GM12878 (cell line): ENCODE measurements around the gene ASTN1. TPM values are rescaled to one million over a fixed set of nuclear protein-coding genes. Genes with fewer than 3 reads are reported as not detected.

ENCODE experiments used
- ATAC-seq: fragments of 200-7000 bp; cut with Tn5 transposase; 3 replicates; pipeline ENCODE4 v1.9.1; 2020; ENCODE audit warnings: mild to moderate bottlenecking, moderate library complexity
- BruUV-seq: library from RNA; stranded (reverse); fragments of 400-500 nt; replicated peaks from 2 replicates; lab custom pipeline; 2021; lab: Mats Ljungman, UMichigan
- CTCF ChIA-PET: fragments of 300-600 bp; sonication (Branson Sonifier 250); formaldehyde crosslinking; extraction: SDS; loops from one replicate; lab custom pipeline; 2021; ENCODE audit warnings: inconsistent platforms; lab: Yijun Ruan, JAX
- POLR2A ChIA-PET: fragments of 350-600 bp; formaldehyde crosslinking; extraction: SDS; loops from one replicate; lab custom pipeline; 2021; ENCODE audit warnings: inconsistent platforms; lab: Charles Lee
- RAD21 ChIA-PET: fragments of 300-600 bp; sonication (Branson Sonifier 250); formaldehyde crosslinking; loops from one replicate; lab custom pipeline; 2023; ENCODE audit warnings: antibody characterized with exemption; ENCODE audit not compliant: unreplicated experiment; lab: Charles Lee
- SMC1A ChIA-PET: fragments of 300-600 bp; sonication (Branson Sonifier 250); formaldehyde crosslinking; loops from one replicate; lab custom pipeline; 2023; ENCODE audit not compliant: unreplicated experiment, uncharacterized antibody; lab: Charles Lee
- DNase-seq: peaks from one replicate; pipeline ENCODE4 v3.0.0-alpha.2; 2011; ENCODE audit warnings: low read depth, low spot score
- FAIRE-seq: peaks from 3 replicates; lab custom pipeline; 2011; peaks lifted over from hg19 to GRCh38; lab: Jason Lieb, UNC
- H2AFZ ChIP-seq: 2 replicates; pipeline ENCODE4 v1.6.0; 2011; ENCODE audit warnings: low read depth, low read length, control low read depth; ENCODE audit not compliant: control insufficient read depth
- H3K27ac ChIP-seq: 2 replicates; pipeline ENCODE4 v1.5.1; 2011; ENCODE audit warnings: control low read depth; ENCODE audit not compliant: control insufficient read depth, insufficient read depth
- H3K27me3 ChIP-seq, 2 experiments: replicated peaks in 1 of 2; 2 replicates each; pipeline versions ENCODE4 v1.6.0 to v1.6.1; 2011; ENCODE audit warnings: low read length in 1 of 2; ENCODE audit not compliant: control insufficient read depth in 2 of 2, insufficient read depth in 2 of 2
- H3K36me3 ChIP-seq, 2 experiments: 2 replicates each; pipeline ENCODE4 v1.5.1; 2011; ENCODE audit warnings: low read length in 1 of 2; ENCODE audit not compliant: control insufficient read depth in 2 of 2, insufficient read depth in 2 of 2
- H3K4me1 ChIP-seq: 2 replicates; pipeline ENCODE4 v1.6.1; 2011; ENCODE audit warnings: mild to moderate bottlenecking, low read length, moderate library complexity, mixed read lengths; ENCODE audit not compliant: control insufficient read depth, insufficient read depth
- H3K4me2 ChIP-seq: 2 replicates; pipeline ENCODE4 v1.6.0; 2011; ENCODE audit warnings: control low read depth; ENCODE audit not compliant: control insufficient read depth, insufficient read depth
- H3K4me3 ChIP-seq: fragments of 200-600 bp; sonication (generic); 2 replicates; pipeline ENCODE4 v1.5.1; 2016
- H3K79me2 ChIP-seq: 2 replicates; pipeline ENCODE4 v1.6.0; 2011; ENCODE audit warnings: low read length; ENCODE audit not compliant: control insufficient read depth, insufficient read depth
- H3K9ac ChIP-seq: 2 replicates; pipeline ENCODE4 v1.8.0; 2011; ENCODE audit warnings: low read length, control low read depth, mixed read lengths; ENCODE audit not compliant: control insufficient read depth, insufficient read depth
- H3K9me3 ChIP-seq: replicated peaks from 3 replicates; pipeline ENCODE4 v1.5.1; 2011; ENCODE audit warnings: mild to moderate bottlenecking, low read length; ENCODE audit not compliant: control insufficient read depth, insufficient read depth
- H4K20me1 ChIP-seq: 2 replicates; pipeline ENCODE4 v1.6.0; 2011; ENCODE audit not compliant: control insufficient read depth, insufficient read depth
- BHLHE40 ChIP-seq, 2 experiments: fragments of 450-650 bp in 1 of 2; IDR thresholded peaks; 2 replicates each; pipeline ENCODE4 v1.6.1; 2011 to 2017; ENCODE audit warnings: low read depth in 2 of 2, borderline replicate concordance in 1 of 2, improper control_type of control experiment in 1 of 2, low read length in 1 of 2, mild to moderate bottlenecking in 1 of 2
- CBX5 ChIP-seq: sonication (generic); IDR thresholded peaks from 2 replicates; pipeline ENCODE4 v1.6.1; 2016; ENCODE audit warnings: low read depth, moderate library complexity, mild to moderate bottlenecking, inconsistent platforms
- KAT2A ChIP-seq: conservative IDR thresholded peaks from 2 replicates; pipeline ENCODE4 v1.6.1; 2011; ENCODE audit warnings: low read depth, low read length; ENCODE audit not compliant: control insufficient read depth
- MEF2B ChIP-seq: fragments of 450-650 bp; IDR thresholded peaks from 2 replicates; pipeline ENCODE4 v1.6.1; 2018; ENCODE audit warnings: mild to moderate bottlenecking, moderate library complexity; ENCODE audit not compliant: partially characterized antibody, poor library complexity, severe bottlenecking
- RELB ChIP-seq: fragments of 450-650 bp; IDR thresholded peaks from 2 replicates; pipeline ENCODE4 v1.6.1; 2017; ENCODE audit warnings: low read depth, mild to moderate bottlenecking, moderate library complexity
- SMC3 ChIP-seq: IDR thresholded peaks from 2 replicates; pipeline ENCODE4 v1.6.1; 2011; ENCODE audit warnings: low read length, improper control_type of control experiment, borderline replicate concordance
- SPI1 ChIP-seq: IDR thresholded peaks from 2 replicates; pipeline ENCODE4 v1.6.1; 2011; ENCODE audit warnings: low read depth, mild to moderate bottlenecking, low read length, moderate library complexity, borderline replicate concordance; ENCODE audit not compliant: insufficient read depth
- YY1 ChIP-seq: IDR thresholded peaks from 2 replicates; pipeline ENCODE4 v1.6.1; 2011; ENCODE audit warnings: low read depth, mild to moderate bottlenecking, low read length
- ZNF217 ChIP-seq: fragments of 450-650 bp; IDR thresholded peaks from 2 replicates; pipeline ENCODE4 v1.6.1; 2017; ENCODE audit warnings: antibody characterized with exemption, mild to moderate bottlenecking
- ZNF592 ChIP-seq: fragments of 450-650 bp; IDR thresholded peaks from 2 replicates; pipeline ENCODE4 v1.6.1; 2017; ENCODE audit warnings: mild to moderate bottlenecking, moderate library complexity
- WGBS: methylation state at CpG from one replicate; pipeline ENCODE4 v1.1.6; 2016; ENCODE audit warnings: low lambda C conversion rate; ENCODE audit not compliant: insufficient replicate concordance, insufficient coverage; ENCODE audit errors: missing lambda C conversion rate; 5-methylcytosine and 5-hydroxymethylcytosine counted together
- in situ Hi-C: fragments of 300-500 bp; cut with MboI; formaldehyde crosslinking; loops from 9 replicates; pipeline ENCODE4 v1.14.3; 2018; ENCODE audit warnings: mixed read lengths
- intact Hi-C: fragments of 100-400 bp; cut with micrococcal nuclease; formaldehyde crosslinking; loops from one replicate; pipeline ENCODE4 v1.14.2; 2022; ENCODE audit not compliant: unreplicated experiment
- polyA plus RNA-seq, 11 experiments: library from polyadenylated mRNA; depleted of rRNA in 4 of 11; unstranded in 6 of 11; stranded (reverse) in 5 of 11; fragments of >200 nt; fragmentation: Nextera tagmentation in 4 of 11; fragmentation: Illumina TruSeq in 1 of 11; extraction: Ambion mirVana in 4 of 11; extraction: Trizol in 1 of 11; gene quantifications; 1 replicate in 1 of 11; 2 replicates in 10 of 11; pipeline versions ENCODE4 v1.2.1 to v1.2.3, GENCODE V29; 2011 to 2016; ENCODE audit warnings: inconsistent platforms in 2 of 11, missing spikeins in 2 of 11, low read depth in 1 of 11
- total RNA-seq, 4 experiments: library from RNA; depleted of rRNA in 3 of 4; stranded (reverse); fragments of >200 nt in 3 of 4; fragmentation: Illumina TruSeq in 1 of 4; extraction: Trizol in 1 of 4; gene quantifications; 2 replicates each; pipeline versions ENCODE4 v1.2.1 to v1.2.3, GENCODE V29; 2013 to 2021

ASTN1 gene
- total and polyA plus RNA-seq, 10 of the 15 experiments (the other 5 are each of a cell fraction or from before 2014, with no cell fraction given): 0.04 TPM; not detected in 9

- no peaks in the 10 kb centered on the region; the same call in 1 of the 2 replicates for H4K20me1 ChIP-seq
- 10% methylated on average over 4 of the region's 4 CpGs for WGBS
- POLR2A ChIA-PET: interaction anchor here (1.3 kb wide), 1 partner anchor 56 kb away, joined by 3 read pairs; no protein-coding TSS in a partner anchor
- DNase-seq (no peak), FAIRE-seq (no peak), ATAC-seq (no peak)
- no peak overlapping the region for H3K27ac ChIP-seq
- no peak overlapping the region for H3K9ac ChIP-seq
- RAD21 ChIA-PET: no interaction called here
- H3K9me3 ChIP-seq: no peaks in the 10 kb centered on the region
- in situ Hi-C loops: no loop called here
- H2AFZ ChIP-seq: no peak overlapping the region
- H3K4me3 ChIP-seq: no peak overlapping the region
- H3K79me2 ChIP-seq: no peaks in the 10 kb centered on the region
- no TSS peak for BruUV-seq
- H3K4me2 ChIP-seq: no peak overlapping the region
- no peaks in the 10 kb centered on the region for H3K36me3 ChIP-seq
- CTCF ChIA-PET: interaction anchor here (1.6 kb wide), 1 partner anchor 278 kb away, joined by 4 read pairs; no protein-coding TSS in a partner anchor
- SMC1A ChIA-PET: interaction anchor here (0.6 to 1.5 kb wide), 2 partner anchors 9 to 1032 kb away, joined by 4 to 5 read pairs; no protein-coding TSS in a partner anchor
- intact Hi-C loops: no loop called here
- no peaks in the 10 kb centered on the region for H3K4me1 ChIP-seq
- H3K27me3 ChIP-seq: peaks cover 0 to 3% of the 10 kb centered on the region in 2 experiments; a peak in 2 of 4 replicates
- no peak for TF ChIP-seq YY1
- TF ChIP-seq BHLHE40 (IDR thresholded peaks at IDR 0.05; ENCODE audit: borderline replicate concordance in 1 of 2, low read depth in 2 of 2, low read length in 1 of 2): no peak
- no peak for TF ChIP-seq CBX5
- TF ChIP-seq, all 136 proteins: peak for 0
Observed at GRCh38 chr1:176903474-176903873, 261.0 kb downstream of the ASTN1 start.

GRCh38 chr1:176899321-176899720 lies 265.2 kb downstream of the ASTN1 start:
- no peak for DNase-seq
- POLR2A ChIA-PET: no interaction called here
- intact Hi-C loops: loop anchor here (5.0 kb wide), 1 partner anchor 458 kb away; no protein-coding TSS in a partner anchor
- SMC1A ChIA-PET: interaction anchor here (0.6 to 3.3 kb wide), 2 partner anchors 49 to 509 kb away, joined by 4 to 16 read pairs; no protein-coding TSS in a partner anchor
- no peak for ATAC-seq
- no peak overlapping the region for H3K9ac ChIP-seq
- H3K9me3 ChIP-seq: no peaks in the 10 kb centered on the region
- no peak overlapping the region for H3K4me2 ChIP-seq
- no peaks in the 10 kb centered on the region for H3K79me2 ChIP-seq
- no peaks in the 10 kb centered on the region; the same call in 1 of the 2 replicates for H4K20me1 ChIP-seq
- H3K4me3 ChIP-seq: no peak overlapping the region
- no peaks in the 10 kb centered on the region for H3K4me1 ChIP-seq
- RAD21 ChIA-PET: interaction anchor here (1.7 to 3.0 kb wide), 3 partner anchors 48 to 1046 kb away, joined by 6 to 13 read pairs (median 12); no protein-coding TSS in a partner anchor
- CTCF ChIA-PET: interaction anchor here (0.6 to 3.4 kb wide), 7 partner anchors 13 to 1223 kb away, joined by 3 to 45 read pairs (median 8); no protein-coding TSS in a partner anchor
- H2AFZ ChIP-seq: no peak overlapping the region
- in situ Hi-C loops: loop anchor here (10.0 kb wide), 3 partner anchors 275 to 1045 kb away; partner anchors contain the start of gene BRINP2
- no TSS peak for BruUV-seq
- 0% methylated on average over 2 of the region's 2 CpGs for WGBS
- no peak for FAIRE-seq
- H3K27me3 ChIP-seq: no peaks in the 10 kb centered on the region; a peak in 1 of 4 replicates
- H3K36me3 ChIP-seq: no peaks in the 10 kb centered on the region
- no peak overlapping the region for H3K27ac ChIP-seq
- TF ChIP-seq KAT2A (no peak), ZNF592 (no peak), MEF2B (no peak), RELB (no peak), ZNF217 (no peak), SPI1 (no peak), SMC3 (no peak)
